WERI-Rb-1 (cell line): Measurements from ENCODE around the gene C12orf60.

Experiments
- DNase-seq: peaks from one replicate; pipeline ENCODE4 v3.0.0-alpha.2; 2020
- H3K27ac ChIP-seq: fragments of 250-450 bp; sonication (Bioruptor Pico); 2 replicates; pipeline ENCODE4 v1.5.1; 2020; ENCODE audit warnings: mild to moderate bottlenecking, moderate library complexity
- H3K27me3 ChIP-seq: fragments of 250-450 bp; sonication (Bioruptor Pico); 2 replicates; pipeline ENCODE4 v1.5.1; 2021; ENCODE audit warnings: mild to moderate bottlenecking, low read depth, moderate library complexity; ENCODE audit not compliant: insufficient read depth, severe bottlenecking
- H3K36me3 ChIP-seq: fragments of 250-450 bp; sonication (Bioruptor Pico); 2 replicates; pipeline ENCODE4 v1.5.1; 2020; ENCODE audit warnings: mild to moderate bottlenecking, moderate library complexity
- H3K4me3 ChIP-seq: 2 replicates; pipeline ENCODE4 v1.5.1; 2011; ENCODE audit warnings: low read depth, mild to moderate bottlenecking, control low read depth, low read length
- H3K9me3 ChIP-seq: fragments of 250-450 bp; sonication (Bioruptor Pico); 2 replicates; pipeline ENCODE4 v1.5.1; 2021; ENCODE audit warnings: mild to moderate bottlenecking, moderate library complexity; ENCODE audit not compliant: severe bottlenecking
- TF ChIP-seq, protein P1 (sequence below): IDR thresholded peaks from 2 replicates; pipeline ENCODE4 v1.5.1; 2011; ENCODE audit warnings: low read depth, mild to moderate bottlenecking, control low read depth, inconsistent platforms, low read length

The C12orf60 gene

GRCh38 chr12:14846876-14847580, 43.6 kb downstream of the C12orf60 start:
- Histone ChIP-seq H3K4me3 (no peak overlapping the region), H3K9me3 (no peaks in the 10 kb centered on the region), H3K27ac (no peak overlapping the region), H3K27me3 (no peaks in the 10 kb centered on the region), H3K36me3 (no peaks in the 10 kb centered on the region)
- TF ChIP-seq, protein P1, sequence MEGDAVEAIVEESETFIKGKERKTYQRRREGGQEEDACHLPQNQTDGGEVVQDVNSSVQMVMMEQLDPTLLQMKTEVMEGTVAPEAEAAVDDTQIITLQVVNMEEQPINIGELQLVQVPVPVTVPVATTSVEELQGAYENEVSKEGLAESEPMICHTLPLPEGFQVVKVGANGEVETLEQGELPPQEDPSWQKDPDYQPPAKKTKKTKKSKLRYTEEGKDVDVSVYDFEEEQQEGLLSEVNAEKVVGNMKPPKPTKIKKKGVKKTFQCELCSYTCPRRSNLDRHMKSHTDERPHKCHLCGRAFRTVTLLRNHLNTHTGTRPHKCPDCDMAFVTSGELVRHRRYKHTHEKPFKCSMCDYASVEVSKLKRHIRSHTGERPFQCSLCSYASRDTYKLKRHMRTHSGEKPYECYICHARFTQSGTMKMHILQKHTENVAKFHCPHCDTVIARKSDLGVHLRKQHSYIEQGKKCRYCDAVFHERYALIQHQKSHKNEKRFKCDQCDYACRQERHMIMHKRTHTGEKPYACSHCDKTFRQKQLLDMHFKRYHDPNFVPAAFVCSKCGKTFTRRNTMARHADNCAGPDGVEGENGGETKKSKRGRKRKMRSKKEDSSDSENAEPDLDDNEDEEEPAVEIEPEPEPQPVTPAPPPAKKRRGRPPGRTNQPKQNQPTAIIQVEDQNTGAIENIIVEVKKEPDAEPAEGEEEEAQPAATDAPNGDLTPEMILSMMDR, result no peak
- no peak for DNase-seq

GRCh38 chr12:14849661-14850060, 46.2 kb downstream of the C12orf60 start:
- Histone ChIP-seq H3K27me3 (no peaks in the 10 kb centered on the region), H3K4me3 (no peak overlapping the region)
- no peak for DNase-seq

DNA sequence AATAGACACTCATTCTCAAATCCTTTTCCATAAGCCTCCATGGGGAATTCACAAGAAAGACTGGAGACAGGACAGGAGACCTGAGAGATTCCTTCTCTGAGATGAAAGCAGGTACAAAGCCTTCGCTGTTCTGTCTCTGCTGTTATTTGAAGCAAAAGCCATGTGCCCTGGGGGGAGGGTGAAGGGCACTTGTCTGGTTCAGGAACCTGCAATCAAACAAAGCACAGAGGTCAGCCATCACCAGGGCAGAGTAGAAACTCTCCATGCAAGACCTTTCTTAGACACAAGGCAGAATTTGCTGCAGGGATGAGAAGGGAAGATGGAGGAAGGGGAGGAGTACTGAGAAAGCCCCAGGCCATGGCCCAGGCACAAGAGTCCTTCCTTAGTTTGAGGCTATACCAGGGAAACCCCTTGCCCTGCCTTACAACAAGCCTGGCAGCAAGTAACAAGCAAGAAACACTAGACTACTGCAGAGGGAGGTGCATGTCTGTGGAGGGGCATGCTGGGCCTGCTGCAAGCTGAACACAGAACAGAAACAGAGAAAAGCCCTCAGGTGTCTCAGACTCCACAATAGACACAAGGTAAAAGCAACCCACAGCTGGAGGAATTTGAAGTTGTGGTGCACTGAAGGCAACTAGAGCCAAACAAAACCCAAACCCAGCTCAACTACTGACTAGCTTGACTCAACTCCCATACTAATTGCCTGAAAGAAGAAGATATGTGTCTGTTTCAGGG, 47.6 kb downstream of the C12orf60 start:
- no peak overlapping the region for H3K4me3 ChIP-seq
- DNase-seq, result no peak
- TF ChIP-seq, protein P1, result no peak
- H3K36me3 ChIP-seq, result no peaks in the 10 kb centered on the region
- no peaks in the 10 kb centered on the region for H3K27me3 ChIP-seq
- H3K27ac ChIP-seq, result no peak overlapping the region
- H3K9me3 ChIP-seq, result no peaks in the 10 kb centered on the region

More at GRCh38 chr12:14849661-14850060, 46.2 kb downstream of the C12orf60 start:
- no peak overlapping the region for H3K27ac ChIP-seq
- TF ChIP-seq, protein P1, result no peak
- no peaks in the 10 kb centered on the region for H3K36me3 ChIP-seq
- no peaks in the 10 kb centered on the region for H3K9me3 ChIP-seq

GRCh38 chr12:14852880-14853279, 49.4 kb downstream of the C12orf60 start:
- Histone ChIP-seq H3K36me3 (no peaks in the 10 kb centered on the region), H3K4me3 (no peak overlapping the region), H3K9me3 (no peaks in the 10 kb centered on the region), H3K27me3 (no peaks in the 10 kb centered on the region), H3K27ac (no peak overlapping the region)
- DNase-seq, result no peak
- TF ChIP-seq, protein P1, result no peak

DNA sequence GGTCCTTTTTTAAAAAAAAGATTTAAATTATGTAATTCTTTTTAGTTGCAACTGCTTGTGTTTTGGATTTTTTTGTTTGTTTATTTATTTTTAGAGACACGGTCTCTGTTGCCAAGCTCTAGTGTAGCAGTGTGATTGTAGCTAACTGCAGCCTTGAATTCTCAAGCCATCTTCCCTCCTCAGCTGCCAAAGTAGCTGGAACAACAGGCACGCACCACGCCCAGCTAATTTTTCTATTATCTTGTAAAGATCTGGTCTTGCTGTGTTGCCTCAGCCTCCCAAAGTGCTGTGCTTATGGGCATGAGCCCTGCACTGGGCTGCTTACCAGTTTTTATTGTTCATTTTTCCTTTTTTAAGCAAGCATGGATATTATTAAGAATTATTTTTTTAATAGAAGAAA, 50.5 kb downstream of the C12orf60 start:
- Histone ChIP-seq H3K27me3 (no peaks in the 10 kb centered on the region), H3K9me3 (no peaks in the 10 kb centered on the region), H3K36me3 (no peaks in the 10 kb centered on the region), H3K4me3 (no peak overlapping the region), H3K27ac (no peak overlapping the region)
- TF ChIP-seq, protein P1, result no peak
- DNase-seq, result no peak
